Lower lobe of right lung (tissue), 2 donors: ENCODE data around the gene ANTXR2. TPM values are rescaled to one million over a fixed set of nuclear protein-coding genes. Genes with fewer than 3 reads are reported as not detected.

Experiments
- ATAC-seq, 2 donors: fragments of 200-7000 bp; cut with Tn5 transposase; one replicate each; pipeline ENCODE4 v1.9.1; 2020 to 2022; ENCODE audit warnings: mild to moderate bottlenecking in 2 of 2, moderate library complexity in 2 of 2
- DNase-seq: peaks from one replicate; pipeline ENCODE4 v3.0.0-alpha.2; 2020
- H3K27ac ChIP-seq: fragments of 200-600 bp; one replicate; pipeline ENCODE4 v1.8.0; 2022
- H3K27me3 ChIP-seq: fragments of 200-600 bp; one replicate; pipeline ENCODE4 v1.8.0; 2022; ENCODE audit warnings: low read depth
- H3K36me3 ChIP-seq: fragments of 200-600 bp; one replicate; pipeline ENCODE4 v1.8.0; 2022; ENCODE audit warnings: mild to moderate bottlenecking
- H3K4me1 ChIP-seq: fragments of 200-600 bp; one replicate; pipeline ENCODE4 v1.8.0; 2022
- H3K4me3 ChIP-seq: fragments of 200-600 bp; one replicate; pipeline ENCODE4 v1.8.0; 2022; ENCODE audit warnings: mild to moderate bottlenecking
- H3K9me3 ChIP-seq: fragments of 200-600 bp; one replicate; pipeline ENCODE4 v1.8.0; 2022
- CTCF ChIP-seq: fragments of 200-600 bp; IDR thresholded peaks from one replicate; pipeline ENCODE4 v1.8.0; 2022; ENCODE audit warnings: antibody characterized with exemption, mild to moderate bottlenecking
- intact Hi-C: fragments of 100-400 bp; cut with DNase I; formaldehyde crosslinking; loops from one replicate; pipeline ENCODE4 v1.11.0; 2022
- total RNA-seq: library from RNA; stranded (reverse); fragmentation: NEBNext Ultra II Directional; extraction: Animal tissue kit (Norgen Biotek cat#: 25700); gene quantifications from one replicate; pipeline ENCODE4 v1.2.1, GENCODE V29; 2021
- donor health status: DM: no; HTN: yes; CAD: no; lungs with severe emphysema.

Gene ANTXR2
- total RNA-seq, 1 donor from 2014 or later = 62.8 TPM

GRCh38 chr4:79977131-79977840, 95.7 kb downstream of the ANTXR2 start:
- Histone ChIP-seq H3K4me3 (no peak overlapping the region), H3K36me3 (peaks cover 23% of the 10 kb centered on the region), H3K4me1 (no peaks in the 10 kb centered on the region), H3K9me3 (no peaks in the 10 kb centered on the region), H3K27ac (no peak overlapping the region), H3K27me3 (no peaks in the 10 kb centered on the region)
- no peak for ATAC-seq
- intact Hi-C loops = no loop called here
- DNase-seq = no peak
- TF ChIP-seq CTCF = no peak

- H3K9me3 ChIP-seq = no peaks in the 10 kb centered on the region
- H3K27me3 ChIP-seq = no peaks in the 10 kb centered on the region
- intact Hi-C loops = no loop called here
- H3K36me3 ChIP-seq = peaks cover 13% of the 10 kb centered on the region
- DNase-seq (peak; percentile 37), ATAC-seq (no peak)
- TF ChIP-seq CTCF = no peak
- no peaks in the 10 kb centered on the region for H3K4me1 ChIP-seq
- no peak overlapping the region for H3K27ac ChIP-seq
- H3K4me3 ChIP-seq = no peak overlapping the region
These were observed 108.4 kb downstream of the ANTXR2 start for GRCh38 chr4:79964400-79965211.

- TF ChIP-seq CTCF = no peak
- Histone ChIP-seq H3K36me3 (peaks cover 13% of the 10 kb centered on the region), H3K27ac (no peak overlapping the region), H3K27me3 (no peaks in the 10 kb centered on the region), H3K4me1 (no peaks in the 10 kb centered on the region), H3K4me3 (no peak overlapping the region), H3K9me3 (no peaks in the 10 kb centered on the region)
- DNase-seq (no peak), ATAC-seq (no peak)
- intact Hi-C loops = no loop called here
These were observed 109.0 kb downstream of the ANTXR2 start for GRCh38 chr4:79964020-79964399.

- H3K4me3 ChIP-seq = no peak overlapping the region
- no peak for DNase-seq
- no peaks in the 10 kb centered on the region for H3K4me1 ChIP-seq
- no peaks in the 10 kb centered on the region for H3K9me3 ChIP-seq
- intact Hi-C loops = no loop called here
- peaks cover 9% of the 10 kb centered on the region for H3K36me3 ChIP-seq
- no peak overlapping the region for H3K27ac ChIP-seq
- ATAC-seq = no peak
- H3K27me3 ChIP-seq = no peaks in the 10 kb centered on the region
- no peak for TF ChIP-seq CTCF
These were observed 113.4 kb downstream of the ANTXR2 start for GRCh38 chr4:79959652-79960051.

- intact Hi-C loops = no loop called here
- Histone ChIP-seq H3K27ac (no peak overlapping the region), H3K36me3 (no peaks in the 10 kb centered on the region), H3K4me1 (no peaks in the 10 kb centered on the region), H3K27me3 (no peaks in the 10 kb centered on the region), H3K9me3 (no peaks in the 10 kb centered on the region), H3K4me3 (no peak overlapping the region)
- no peak for ATAC-seq
- TF ChIP-seq CTCF = no peak
- no peak for DNase-seq
These were observed 114.4 kb downstream of the ANTXR2 start for GRCh38 chr4:79958466-79959264.
